Astrocyte of the spinal cord (primary cell): Measurements from ENCODE around the gene CASQ1.
A peak's percentile ranks its signal among the peaks of the same experiment; 100 is the strongest.

ENCODE experiments used
- DNase-seq: peaks from one replicate; pipeline ENCODE4 v3.0.0; 2011; ENCODE audit warnings: low read depth, low spot score
- H3K4me3 ChIP-seq: 2 replicates; pipeline ENCODE4 v1.5.1; 2011; ENCODE audit warnings: low read depth, mild to moderate bottlenecking, low read length, moderate library complexity
- CTCF ChIP-seq: IDR thresholded peaks from 2 replicates; pipeline ENCODE4 v1.5.1; 2012; ENCODE audit warnings: low read depth, mild to moderate bottlenecking, low read length, inconsistent platforms
- in situ Hi-C: cut with HindIII; loops from 2 replicates; pipeline ENCODE4 v1.10.0; 2017; ENCODE audit warnings: low sequenced_read_pairs

Gene CASQ1

GRCh38 chr1:160206036-160206389, 15.6 kb downstream of the CASQ1 start:
- peak; percentile 38 for DNase-seq
- TF ChIP-seq CTCF: no peak
- H3K4me3 ChIP-seq: peak overlapping the region; percentile 96
- in situ Hi-C loops: no loop called here

- peak overlapping the region; percentile 96 for H3K4me3 ChIP-seq
- peak; percentile 85 for DNase-seq
- no peak for TF ChIP-seq CTCF
- in situ Hi-C loops: no loop called here
These were observed 16.2 kb downstream of the CASQ1 start for GRCh38 chr1:160206421-160207117.

- in situ Hi-C loops: no loop called here
- no peak for DNase-seq
- peak overlapping the region; percentile 96 for H3K4me3 ChIP-seq
- TF ChIP-seq CTCF: no peak
These were observed 16.8 kb downstream of the CASQ1 start for GRCh38 chr1:160207118-160207650.

- no peak for DNase-seq
- TF ChIP-seq CTCF: no peak
- H3K4me3 ChIP-seq: no peak overlapping the region
- in situ Hi-C loops: no loop called here
These were observed 17.6 kb downstream of the CASQ1 start for GRCh38 chr1:160207771-160208556.

- no peak for TF ChIP-seq CTCF
- no peak overlapping the region for H3K4me3 ChIP-seq
- in situ Hi-C loops: no loop called here
- no peak for DNase-seq
These were observed 18.4 kb downstream of the CASQ1 start for GRCh38 chr1:160208557-160209320.

- H3K4me3 ChIP-seq: no peak overlapping the region
- in situ Hi-C loops: no loop called here
- no peak for DNase-seq
- TF ChIP-seq CTCF: no peak
These were observed 19.1 kb downstream of the CASQ1 start for GRCh38 chr1:160209321-160210046.
